ENCODE results near the gene AFG3L2.
A peak's percentile ranks its signal among the peaks of the same experiment; 100 is the strongest.

Gene AFG3L2

DNA sequence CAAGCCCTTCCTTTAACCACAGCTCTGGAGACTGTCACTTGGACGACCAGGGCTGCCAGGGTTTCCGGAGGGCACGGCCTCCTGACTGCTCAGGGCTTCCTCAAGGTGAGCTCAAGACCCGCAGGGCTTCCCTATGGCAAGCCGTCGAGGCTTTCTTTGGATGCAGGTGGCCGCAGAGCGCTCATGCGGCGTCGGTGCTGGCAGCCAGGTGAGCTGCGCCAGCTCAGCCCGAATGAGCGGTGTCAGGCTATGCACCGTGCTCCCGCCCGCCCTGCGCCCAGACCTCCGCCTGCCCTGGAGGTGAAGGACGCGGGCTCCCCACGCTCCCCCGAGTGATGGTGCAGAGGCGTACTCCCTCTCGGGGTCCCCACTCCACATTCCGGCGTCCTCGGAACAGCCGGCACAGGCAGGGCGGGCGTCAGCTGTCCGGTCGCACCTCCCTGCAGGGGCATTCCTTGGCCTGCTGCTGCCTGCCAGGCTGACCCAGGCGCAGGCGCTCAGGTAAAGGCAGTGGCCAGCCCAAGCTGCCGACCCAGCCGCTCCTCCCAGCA lies 89.8 kb downstream of the AFG3L2 start:
- H3K9ac ChIP-seq = no peak overlapping the region
- no peaks in the 10 kb centered on the region for H3K79me2 ChIP-seq
- H2AFZ ChIP-seq = peak overlapping the region; percentile 79
- H3K36me3 ChIP-seq (ENCODE audit: control insufficient read depth, insufficient read depth, low read length) = no peaks in the 10 kb centered on the region
- peak overlapping the region; percentile 51 for H3K4me3 ChIP-seq (ENCODE audit: low read depth, low read length)
- no peak overlapping the region for H3K27ac ChIP-seq
- peaks cover 10% of the 10 kb centered on the region for H3K4me1 ChIP-seq
- H3K27me3 ChIP-seq (ENCODE audit: control insufficient read depth, insufficient read depth, low read length) = no peaks in the 10 kb centered on the region
- peak overlapping the region; percentile 89 for H3K4me2 ChIP-seq (ENCODE audit: low read length)
- H3K9me3 ChIP-seq (ENCODE audit: control insufficient read depth, low read length) = no peaks in the 10 kb centered on the region
- TF ChIP-seq, protein P1, sequence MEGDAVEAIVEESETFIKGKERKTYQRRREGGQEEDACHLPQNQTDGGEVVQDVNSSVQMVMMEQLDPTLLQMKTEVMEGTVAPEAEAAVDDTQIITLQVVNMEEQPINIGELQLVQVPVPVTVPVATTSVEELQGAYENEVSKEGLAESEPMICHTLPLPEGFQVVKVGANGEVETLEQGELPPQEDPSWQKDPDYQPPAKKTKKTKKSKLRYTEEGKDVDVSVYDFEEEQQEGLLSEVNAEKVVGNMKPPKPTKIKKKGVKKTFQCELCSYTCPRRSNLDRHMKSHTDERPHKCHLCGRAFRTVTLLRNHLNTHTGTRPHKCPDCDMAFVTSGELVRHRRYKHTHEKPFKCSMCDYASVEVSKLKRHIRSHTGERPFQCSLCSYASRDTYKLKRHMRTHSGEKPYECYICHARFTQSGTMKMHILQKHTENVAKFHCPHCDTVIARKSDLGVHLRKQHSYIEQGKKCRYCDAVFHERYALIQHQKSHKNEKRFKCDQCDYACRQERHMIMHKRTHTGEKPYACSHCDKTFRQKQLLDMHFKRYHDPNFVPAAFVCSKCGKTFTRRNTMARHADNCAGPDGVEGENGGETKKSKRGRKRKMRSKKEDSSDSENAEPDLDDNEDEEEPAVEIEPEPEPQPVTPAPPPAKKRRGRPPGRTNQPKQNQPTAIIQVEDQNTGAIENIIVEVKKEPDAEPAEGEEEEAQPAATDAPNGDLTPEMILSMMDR (IDR thresholded peaks at IDR 0.05) = no peak

DNA sequence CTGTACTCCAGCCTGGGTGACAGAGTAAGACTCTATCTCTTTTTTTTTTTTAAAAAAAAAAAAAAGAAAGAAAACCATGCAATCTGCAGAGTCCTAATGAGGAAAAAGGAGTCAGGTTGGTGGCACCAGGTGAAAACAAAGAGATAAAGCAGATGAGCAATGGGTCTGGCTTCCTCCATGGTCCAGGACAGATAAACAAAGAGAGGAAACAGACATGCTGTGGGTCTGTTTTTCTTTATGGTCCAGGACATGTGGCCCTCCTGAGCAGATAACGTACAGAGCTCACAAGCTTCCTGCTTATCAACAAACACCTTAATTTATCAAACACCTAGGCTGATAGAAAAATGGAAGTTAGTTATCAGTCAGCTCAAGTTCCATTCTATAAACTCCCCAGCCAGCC lies 93.4 kb downstream of the AFG3L2 start:
- Histone ChIP-seq H3K36me3 (ENCODE audit: control insufficient read depth, insufficient read depth, low read length) (no peaks in the 10 kb centered on the region), H3K9me3 (ENCODE audit: control insufficient read depth, low read length) (no peaks in the 10 kb centered on the region), H2AFZ (no peak overlapping the region), H3K4me2 (ENCODE audit: low read length) (no peak overlapping the region), H3K4me1 (peaks cover 6% of the 10 kb centered on the region), H3K27me3 (ENCODE audit: control insufficient read depth, insufficient read depth, low read length) (no peaks in the 10 kb centered on the region), H3K9ac (no peak overlapping the region), H3K4me3 (ENCODE audit: low read depth, low read length) (no peak overlapping the region), H3K79me2 (no peaks in the 10 kb centered on the region), H3K27ac (no peak overlapping the region)
- TF ChIP-seq, protein P1 (IDR thresholded peaks at IDR 0.05) = no peak

DNA sequence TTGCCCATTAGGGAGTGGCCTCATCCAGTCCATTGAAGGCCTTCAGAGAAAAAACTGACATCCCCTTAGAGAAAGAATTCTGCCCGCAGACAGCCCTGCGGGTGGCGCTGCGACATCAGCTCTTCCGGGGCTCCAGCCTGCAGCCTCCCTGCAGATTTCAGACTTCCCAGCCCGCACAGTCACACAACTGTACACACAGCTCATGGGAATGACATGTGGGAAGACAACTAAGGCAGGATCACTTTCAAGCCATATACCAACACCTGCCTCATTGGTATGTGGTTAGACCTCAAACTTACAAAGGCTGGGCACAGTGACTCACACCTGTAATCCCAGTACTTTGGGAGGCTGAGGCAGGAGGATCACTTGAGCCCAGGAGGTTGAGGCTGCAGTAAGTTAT lies 93.8 kb downstream of the AFG3L2 start:
- Histone ChIP-seq H3K9ac (no peak overlapping the region), H3K79me2 (no peaks in the 10 kb centered on the region), H3K4me3 (ENCODE audit: low read depth, low read length) (no peak overlapping the region), H2AFZ (no peak overlapping the region), H3K4me2 (ENCODE audit: low read length) (no peak overlapping the region), H3K9me3 (ENCODE audit: control insufficient read depth, low read length) (no peaks in the 10 kb centered on the region), H3K27me3 (ENCODE audit: control insufficient read depth, insufficient read depth, low read length) (no peaks in the 10 kb centered on the region), H3K36me3 (ENCODE audit: control insufficient read depth, insufficient read depth, low read length) (no peaks in the 10 kb centered on the region), H3K27ac (no peak overlapping the region), H3K4me1 (peaks cover 2% of the 10 kb centered on the region)
- TF ChIP-seq, protein P1 (IDR thresholded peaks at IDR 0.05) = no peak

DNA sequence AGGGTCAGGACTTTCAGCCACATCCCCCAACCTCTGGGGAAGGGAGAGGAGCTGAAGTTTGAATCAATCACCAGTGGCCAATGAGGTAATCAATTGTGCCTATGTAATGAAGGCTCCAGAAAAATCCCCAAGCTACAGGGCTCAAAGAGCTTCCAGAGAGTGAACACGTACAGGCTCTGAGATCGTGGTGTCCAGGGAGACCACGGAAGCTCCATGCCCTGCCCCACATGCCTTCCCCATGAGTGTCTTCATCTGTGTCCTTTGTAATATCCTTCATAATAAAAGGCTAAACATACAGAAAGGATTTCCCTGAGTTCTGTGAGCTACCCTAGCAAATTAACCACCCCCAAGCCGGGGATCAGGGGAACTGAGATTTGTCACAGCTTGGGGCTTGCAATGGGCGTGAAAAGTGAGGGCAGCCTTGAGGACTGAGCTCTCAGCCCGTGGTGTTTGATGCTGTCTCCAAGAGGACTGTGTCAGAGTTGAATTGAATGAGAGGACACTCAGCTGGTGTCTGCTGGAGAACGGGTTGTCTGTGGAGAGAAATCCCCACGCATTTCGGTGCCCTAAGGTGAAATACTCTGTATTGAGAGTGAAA lies 94.5 kb downstream of the AFG3L2 start:
- TF ChIP-seq, protein P1 (IDR thresholded peaks at IDR 0.05) = no peak
- no peaks in the 10 kb centered on the region for H3K27me3 ChIP-seq (ENCODE audit: control insufficient read depth, insufficient read depth, low read length)
- H2AFZ ChIP-seq = no peak overlapping the region
- no peak overlapping the region for H3K4me3 ChIP-seq (ENCODE audit: low read depth, low read length)
- H3K4me2 ChIP-seq (ENCODE audit: low read length) = no peak overlapping the region
- no peaks in the 10 kb centered on the region for H3K79me2 ChIP-seq
- H3K27ac ChIP-seq = no peak overlapping the region
- no peaks in the 10 kb centered on the region for H3K4me1 ChIP-seq
- no peak overlapping the region for H3K9ac ChIP-seq
- H3K36me3 ChIP-seq (ENCODE audit: control insufficient read depth, insufficient read depth, low read length) = no peaks in the 10 kb centered on the region
- no peaks in the 10 kb centered on the region for H3K9me3 ChIP-seq (ENCODE audit: control insufficient read depth, low read length)

DNA sequence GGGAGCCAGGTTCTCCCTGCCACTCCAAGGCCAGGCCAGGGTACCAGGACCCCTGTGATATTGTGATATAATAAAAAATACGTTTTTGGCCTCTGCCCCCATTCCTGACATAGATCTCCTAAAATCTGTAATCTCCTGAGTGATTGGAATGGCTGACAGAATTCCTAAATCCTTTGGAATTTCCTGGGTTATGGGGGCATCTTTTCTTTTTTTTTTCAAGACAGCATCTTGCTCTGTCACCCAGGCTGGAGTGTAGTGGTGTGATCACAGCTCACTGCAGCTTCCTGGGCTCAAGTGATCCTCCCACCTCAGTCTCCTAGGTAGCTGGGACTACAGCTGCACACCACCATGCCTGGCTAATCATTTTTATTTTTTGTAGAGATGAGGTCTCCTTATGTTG lies 95.2 kb downstream of the AFG3L2 start:
- TF ChIP-seq, protein P1 (IDR thresholded peaks at IDR 0.05) = no peak
- no peak overlapping the region for H3K4me2 ChIP-seq (ENCODE audit: low read length)
- H3K4me1 ChIP-seq = no peaks in the 10 kb centered on the region
- no peaks in the 10 kb centered on the region for H3K36me3 ChIP-seq (ENCODE audit: control insufficient read depth, insufficient read depth, low read length)
- no peak overlapping the region for H3K27ac ChIP-seq
- no peak overlapping the region for H3K9ac ChIP-seq
- no peaks in the 10 kb centered on the region for H3K9me3 ChIP-seq (ENCODE audit: control insufficient read depth, low read length)
- H2AFZ ChIP-seq = no peak overlapping the region
- H3K4me3 ChIP-seq (ENCODE audit: low read depth, low read length) = no peak overlapping the region
- H3K79me2 ChIP-seq = no peaks in the 10 kb centered on the region
- no peaks in the 10 kb centered on the region for H3K27me3 ChIP-seq (ENCODE audit: control insufficient read depth, insufficient read depth, low read length)

Measured in parathyroid adenoma (tissue), 2 donors.